T-helper 17 cell (primary cell): Measurements from ENCODE around the gene LRRC38. TPM values are rescaled to one million over a fixed set of nuclear protein-coding genes. Genes with fewer than 3 reads are reported as not detected.

Experiments used
- ATAC-seq: fragments of 150-1000 bp; cut with Tn5 transposase; 2 replicates; pipeline ENCODE4 v1.10.0; 2021; ENCODE audit warnings: mild to moderate bottlenecking, moderate library complexity
- DNase-seq, 3 donors: peaks; one replicate each; pipeline versions ENCODE4 v3.0.0 to v3.0.0-alpha.2; 2020 to 2021
- H3K9me3 ChIP-seq: one replicate; pipeline ENCODE4 v1.7.0; 2013; ENCODE audit warnings: low read length, mild to moderate bottlenecking; ENCODE audit not compliant: control insufficient read depth, poor library complexity, severe bottlenecking
- H3K27ac Mint-ChIP-seq: one replicate; pipeline ENCODE4 v1.8.0; 2022; ENCODE audit warnings: mild to moderate bottlenecking, moderate library complexity, mixed read lengths
- H3K27me3 Mint-ChIP-seq: one replicate; pipeline ENCODE4 v1.8.0; 2022; ENCODE audit warnings: mixed read lengths
- H3K36me3 Mint-ChIP-seq: one replicate; pipeline ENCODE4 v1.8.0; 2022; ENCODE audit warnings: low read depth, mixed read lengths
- H3K4me1 Mint-ChIP-seq: one replicate; pipeline ENCODE4 v1.8.0; 2022; ENCODE audit warnings: mild to moderate bottlenecking, mixed read lengths
- H3K4me3 Mint-ChIP-seq: one replicate; pipeline ENCODE4 v1.8.0; 2022; ENCODE audit warnings: mild to moderate bottlenecking, moderate library complexity, mixed read lengths
- total RNA-seq, 4 donors: library from RNA in 2 of 4; stranded (reverse) in 2 of 4; gene quantifications; one replicate each; pipeline ENCODE4 v1.2.3 and lab custom pipeline; 2022 to 2026

LRRC38 gene
- total RNA-seq, 2 donors from 2014 or later, result not detected

GRCh38 chr1:13540866-13541265 is 27.1 kb upstream of the LRRC38 start:
- peaks cover 20% of the 10 kb centered on the region for H3K27me3 Mint-ChIP-seq
- no peak for ATAC-seq
- H3K36me3 Mint-ChIP-seq, result no peaks in the 10 kb centered on the region
- H3K4me1 Mint-ChIP-seq, result no peaks in the 10 kb centered on the region
- no peak overlapping the region for H3K4me3 Mint-ChIP-seq
- no peaks in the 10 kb centered on the region for H3K9me3 ChIP-seq
- no peak for DNase-seq
- no peak overlapping the region for H3K27ac Mint-ChIP-seq

- Mint-ChIP-seq H3K27ac (no peak overlapping the region), H3K4me1 (no peaks in the 10 kb centered on the region), H3K27me3 (peaks cover 22% of the 10 kb centered on the region), H3K36me3 (no peaks in the 10 kb centered on the region), H3K4me3 (no peak overlapping the region)
- ATAC-seq (no peak), DNase-seq (no peak)
- H3K9me3 ChIP-seq, result no peaks in the 10 kb centered on the region
Measured at GRCh38 chr1:13539683-13540082, 25.9 kb upstream of the LRRC38 start.

GRCh38 chr1:13538832-13539231 is 25.0 kb upstream of the LRRC38 start:
- no peaks in the 10 kb centered on the region for H3K36me3 Mint-ChIP-seq
- H3K9me3 ChIP-seq, result no peaks in the 10 kb centered on the region
- DNase-seq, result no peak
- ATAC-seq, result no peak
- H3K4me1 Mint-ChIP-seq, result no peaks in the 10 kb centered on the region
- H3K27me3 Mint-ChIP-seq, result peaks cover 17% of the 10 kb centered on the region
- H3K4me3 Mint-ChIP-seq, result no peak overlapping the region
- H3K27ac Mint-ChIP-seq, result no peak overlapping the region

GRCh38 chr1:13536571-13536970 is 22.8 kb upstream of the LRRC38 start:
- H3K9me3 ChIP-seq, result no peaks in the 10 kb centered on the region
- Mint-ChIP-seq H3K27me3 (peaks cover 17% of the 10 kb centered on the region), H3K27ac (no peak overlapping the region)

GRCh38 chr1:13535227-13535626 is 21.4 kb upstream of the LRRC38 start:
- no peak for ATAC-seq
- Mint-ChIP-seq H3K4me1 (peaks cover 2% of the 10 kb centered on the region), H3K27me3 (peaks cover 23% of the 10 kb centered on the region), H3K36me3 (no peaks in the 10 kb centered on the region), H3K27ac (no peak overlapping the region), H3K4me3 (no peak overlapping the region)
- no peak for DNase-seq
- no peaks in the 10 kb centered on the region for H3K9me3 ChIP-seq

More at GRCh38 chr1:13536571-13536970, 22.8 kb upstream of the LRRC38 start:
- H3K36me3 Mint-ChIP-seq, result no peaks in the 10 kb centered on the region
- DNase-seq (no peak), ATAC-seq (no peak)
- H3K4me1 Mint-ChIP-seq, result no peaks in the 10 kb centered on the region
- no peak overlapping the region for H3K4me3 Mint-ChIP-seq

- Mint-ChIP-seq H3K4me1 (peaks cover 2% of the 10 kb centered on the region), H3K27ac (no peak overlapping the region), H3K4me3 (no peak overlapping the region), H3K36me3 (no peaks in the 10 kb centered on the region), H3K27me3 (peaks cover 7% of the 10 kb centered on the region)
- no peaks in the 10 kb centered on the region for H3K9me3 ChIP-seq
- ATAC-seq (no peak), DNase-seq (no peak)
Measured at GRCh38 chr1:13528320-13528719, 14.5 kb upstream of the LRRC38 start.

- ATAC-seq (no peak), DNase-seq (no peak)
- Mint-ChIP-seq H3K4me1 (no peaks in the 10 kb centered on the region), H3K36me3 (no peaks in the 10 kb centered on the region), H3K27me3 (peaks cover 8% of the 10 kb centered on the region), H3K4me3 (no peak overlapping the region), H3K27ac (no peak overlapping the region)
- no peaks in the 10 kb centered on the region for H3K9me3 ChIP-seq
Measured at GRCh38 chr1:13523780-13524477, 10.1 kb upstream of the LRRC38 start.

DNA sequence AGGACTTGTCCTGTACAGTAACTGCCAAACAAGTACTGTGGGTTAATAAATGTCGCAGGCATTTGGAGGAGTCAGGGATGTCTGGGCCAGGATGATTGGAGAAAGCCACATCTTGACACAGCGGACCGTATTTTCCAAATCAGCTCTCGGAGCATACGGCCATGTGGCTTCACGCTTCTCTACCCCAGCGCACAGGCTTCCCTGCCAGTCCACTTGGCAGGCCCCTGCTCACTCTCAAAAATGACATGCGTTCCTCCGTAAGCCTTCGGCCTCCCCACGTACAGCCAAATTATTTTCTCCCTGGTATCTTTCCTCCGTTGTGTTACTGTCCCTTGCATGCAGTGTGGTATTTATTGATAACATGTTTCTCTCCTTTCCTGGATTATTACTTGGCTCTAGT is 7.2 kb upstream of the LRRC38 start:
- Mint-ChIP-seq H3K4me1 (no peaks in the 10 kb centered on the region), H3K27ac (no peak overlapping the region), H3K4me3 (no peak overlapping the region), H3K36me3 (no peaks in the 10 kb centered on the region), H3K27me3 (peaks cover 27% of the 10 kb centered on the region)
- DNase-seq, result no peak
- no peak for ATAC-seq
- H3K9me3 ChIP-seq, result no peaks in the 10 kb centered on the region

GRCh38 chr1:13517193-13517812 is 3.5 kb upstream of the LRRC38 start:
- Mint-ChIP-seq H3K36me3 (peaks cover 2% of the 10 kb centered on the region), H3K4me3 (no peak overlapping the region), H3K27ac (no peak overlapping the region), H3K27me3 (peaks cover 38% of the 10 kb centered on the region), H3K4me1 (no peaks in the 10 kb centered on the region)
- DNase-seq, result no peak
- ATAC-seq, result no peak
- no peaks in the 10 kb centered on the region for H3K9me3 ChIP-seq

DNA sequence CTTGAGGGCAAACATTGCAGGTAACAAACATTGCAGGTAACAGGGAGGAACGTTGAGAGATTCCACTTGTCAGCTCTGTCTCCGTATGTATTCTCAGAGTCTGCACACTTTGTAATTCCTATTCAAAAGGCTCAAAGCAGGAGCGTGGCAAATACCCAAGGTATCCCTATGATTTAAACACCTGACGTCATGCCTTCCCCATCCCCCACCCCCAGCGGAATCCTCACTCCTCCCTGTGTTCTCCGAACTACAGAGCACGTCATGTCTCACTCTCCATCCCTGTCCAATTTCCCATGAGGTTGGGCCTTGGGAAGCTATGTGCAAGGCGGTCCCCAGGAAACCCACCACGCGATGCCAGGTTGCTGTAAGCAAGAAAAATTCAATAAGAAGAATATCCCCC is 2.8 kb upstream of the LRRC38 start:
- ATAC-seq, result no peak
- peaks cover 40% of the 10 kb centered on the region for H3K27me3 Mint-ChIP-seq
- no peaks in the 10 kb centered on the region for H3K4me1 Mint-ChIP-seq
- H3K4me3 Mint-ChIP-seq, result no peak overlapping the region
- DNase-seq, result no peak
- H3K36me3 Mint-ChIP-seq, result peaks cover 2% of the 10 kb centered on the region
- no peak overlapping the region for H3K27ac Mint-ChIP-seq
- H3K9me3 ChIP-seq, result no peaks in the 10 kb centered on the region

- ATAC-seq (no peak), DNase-seq (no peak)
- Mint-ChIP-seq H3K4me1 (no peaks in the 10 kb centered on the region), H3K27me3 (peaks cover 46% of the 10 kb centered on the region), H3K4me3 (no peak overlapping the region), H3K27ac (no peak overlapping the region), H3K36me3 (peaks cover 2% of the 10 kb centered on the region)
- no peaks in the 10 kb centered on the region for H3K9me3 ChIP-seq
Measured at GRCh38 chr1:13514821-13515220, 1.0 kb upstream of the LRRC38 start.

DNA sequence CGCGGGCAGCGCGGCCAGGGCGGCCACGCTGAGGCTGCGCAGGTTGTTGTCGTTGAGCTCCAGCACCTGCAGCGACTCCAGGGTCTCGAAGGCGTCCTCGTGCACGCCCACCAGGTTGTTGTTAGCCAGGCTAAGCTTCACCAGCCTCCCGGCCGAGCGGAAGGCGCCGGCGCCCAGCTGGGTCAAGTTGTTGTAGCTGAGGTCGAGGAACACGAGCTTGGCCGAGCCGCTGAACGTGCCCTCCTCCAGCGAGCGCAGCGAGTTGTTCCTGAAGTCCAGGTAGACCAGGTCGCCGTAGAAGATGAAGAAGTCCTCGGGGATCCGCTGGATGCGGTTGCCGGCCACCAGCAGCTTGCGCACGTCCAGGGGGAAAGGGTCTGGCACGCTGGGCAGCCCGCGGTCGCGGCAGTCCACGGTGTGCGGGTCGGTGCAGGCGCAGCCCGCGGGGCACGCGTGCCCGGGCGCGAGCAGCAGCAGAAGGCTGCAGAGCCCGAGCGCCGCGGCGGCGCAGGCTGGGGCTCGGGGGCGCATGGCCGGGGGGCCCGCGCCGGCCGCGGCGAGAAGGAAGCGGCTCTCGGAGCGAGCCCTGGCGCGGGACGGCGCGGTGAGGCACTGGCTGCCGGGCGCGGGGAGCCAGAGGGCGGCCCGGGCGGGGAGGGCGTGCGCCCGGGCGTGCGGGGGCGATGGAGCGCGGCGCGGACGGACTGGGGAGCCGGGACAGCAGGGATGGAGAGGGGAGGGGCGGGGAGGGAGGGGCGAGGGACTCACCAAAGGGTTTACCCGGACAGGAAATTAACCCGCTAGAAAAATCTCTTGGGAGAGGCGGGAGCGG is 524 bp downstream of the LRRC38 start:
- H3K9me3 ChIP-seq, result no peaks in the 10 kb centered on the region
- DNase-seq (no peak), ATAC-seq (no peak)
- Mint-ChIP-seq H3K27me3 (peaks cover 49% of the 10 kb centered on the region), H3K4me1 (no peaks in the 10 kb centered on the region), H3K36me3 (peaks cover 2% of the 10 kb centered on the region), H3K27ac (no peak overlapping the region), H3K4me3 (no peak overlapping the region)

DNA sequence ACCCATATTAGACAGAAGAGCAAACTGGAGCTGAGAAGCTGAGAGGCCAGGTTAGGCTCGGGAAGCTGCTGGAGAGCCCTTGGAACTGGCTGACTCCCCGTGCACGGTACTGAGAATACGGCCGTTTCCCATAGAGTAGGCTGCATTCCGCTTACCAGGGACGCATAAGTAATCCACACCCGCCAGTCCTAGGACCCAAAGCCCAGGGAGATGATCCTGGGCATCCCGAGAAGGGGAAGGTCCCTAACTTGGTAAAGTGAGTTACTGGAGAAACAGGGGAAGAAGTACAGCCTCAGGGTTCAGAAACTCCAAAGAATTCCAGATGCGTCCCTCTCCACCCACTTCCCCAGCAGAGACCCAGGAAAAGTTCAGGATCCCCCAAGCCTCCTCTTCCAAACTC is 1.3 kb downstream of the LRRC38 start:
- no peak for ATAC-seq

More for the DNA sequence above, 1.3 kb downstream of the LRRC38 start:
- Mint-ChIP-seq H3K36me3 (peaks cover 2% of the 10 kb centered on the region), H3K4me3 (no peak overlapping the region), H3K4me1 (no peaks in the 10 kb centered on the region), H3K27ac (no peak overlapping the region), H3K27me3 (peaks cover 44% of the 10 kb centered on the region)
- DNase-seq, result no peak
- no peaks in the 10 kb centered on the region for H3K9me3 ChIP-seq
